Rectal smooth muscle tissue (tissue), 1 donor: ENCODE measurements around the gene CALML5.

Source experiments
- H3K27ac ChIP-seq: one replicate; pipeline ENCODE4 v1.7.0; 2013; ENCODE audit warnings: low read depth, low read length, inconsistent platforms
- H3K27me3 ChIP-seq: one replicate; pipeline ENCODE4 v1.7.0; 2013; ENCODE audit warnings: low read length; ENCODE audit not compliant: control insufficient read depth, insufficient read depth
- H3K36me3 ChIP-seq: one replicate; pipeline ENCODE4 v1.7.0; 2013; ENCODE audit warnings: low read length; ENCODE audit not compliant: control insufficient read depth, insufficient read depth
- H3K4me1 ChIP-seq: one replicate; pipeline ENCODE4 v1.7.0; 2013; ENCODE audit warnings: low read length; ENCODE audit not compliant: control insufficient read depth, insufficient read depth
- H3K4me3 ChIP-seq: one replicate; pipeline ENCODE4 v1.7.0; 2013; ENCODE audit warnings: low read length
- H3K9ac ChIP-seq: one replicate; pipeline ENCODE4 v1.7.0; 2013; ENCODE audit warnings: low read length

CALML5 gene

DNA sequence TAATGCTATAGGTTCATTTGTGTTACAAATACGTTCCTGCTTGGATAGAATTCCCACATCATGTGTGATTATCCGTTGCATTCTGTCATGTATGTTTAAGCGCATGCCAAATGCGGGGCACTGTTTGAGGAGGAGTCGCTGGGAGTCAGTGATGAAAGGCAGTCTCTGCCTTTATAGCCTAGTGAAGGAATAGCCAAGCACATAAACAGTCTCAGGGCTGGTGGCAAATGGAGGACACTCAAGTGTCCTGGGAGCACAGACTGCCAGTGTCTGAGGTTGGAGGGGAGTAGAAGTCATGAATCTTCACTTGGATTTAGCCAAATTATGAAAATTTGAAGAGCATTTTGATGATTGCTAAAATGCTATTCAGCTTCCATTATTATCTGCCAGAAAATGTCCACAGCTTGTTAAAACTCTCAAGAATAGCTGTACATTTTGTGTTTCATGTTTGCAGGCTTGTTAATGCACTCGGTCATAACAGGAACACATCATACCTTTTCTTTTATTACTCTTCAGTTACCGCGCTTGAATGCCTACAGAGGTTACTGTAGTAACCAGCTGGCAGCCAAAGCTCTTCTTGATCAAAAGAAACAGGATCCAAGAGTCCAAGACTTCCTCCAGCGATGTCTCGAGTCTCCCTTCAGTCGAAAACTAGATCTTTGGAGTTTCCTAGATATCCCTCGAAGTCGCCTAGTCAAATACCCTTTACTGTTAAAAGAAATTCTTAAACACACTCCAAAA is 45.5 kb downstream of the CALML5 start:
- no peak overlapping the region for H3K9ac ChIP-seq
- peaks cover 20% of the 10 kb centered on the region for H3K4me1 ChIP-seq
- H3K36me3 ChIP-seq, result peaks cover 32% of the 10 kb centered on the region
- H3K27ac ChIP-seq, result peak overlapping the region; percentile 73
- no peak overlapping the region for H3K4me3 ChIP-seq
- H3K27me3 ChIP-seq, result no peaks in the 10 kb centered on the region

DNA sequence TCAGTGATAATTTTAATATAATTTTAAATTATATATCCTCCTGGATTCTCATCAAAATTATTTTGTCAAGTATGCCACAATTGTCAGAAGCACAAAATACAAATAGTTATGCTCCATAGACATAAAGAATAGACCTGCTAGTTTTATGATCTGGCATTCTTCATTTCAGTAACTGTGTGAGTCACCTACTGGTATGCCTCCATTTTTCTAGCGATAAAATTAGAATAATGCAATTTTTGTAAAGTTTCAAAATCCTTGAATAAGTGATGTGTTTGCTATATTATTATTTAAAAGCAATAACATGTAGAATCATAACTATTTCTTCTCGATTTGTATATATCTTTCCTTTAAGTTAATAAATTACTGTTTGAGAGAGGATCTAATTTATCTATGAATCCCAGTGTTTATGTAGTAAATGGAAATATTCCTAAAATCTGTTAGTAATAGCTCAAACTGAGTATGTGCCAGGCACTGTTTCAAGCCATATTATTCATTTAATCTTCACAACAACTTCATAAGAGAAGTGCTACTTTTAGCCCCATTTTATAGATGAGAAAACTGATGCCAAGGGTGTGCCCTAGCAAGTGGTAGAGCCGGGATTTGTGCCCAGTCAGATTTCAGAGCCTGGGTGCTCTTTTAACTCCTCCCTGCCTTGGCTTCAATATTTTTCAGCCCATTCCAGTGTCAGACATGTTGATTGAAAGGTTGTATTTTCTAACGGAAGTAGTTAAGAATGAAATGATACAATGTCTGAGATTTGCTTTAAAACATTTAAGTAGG is 48.6 kb downstream of the CALML5 start:
- Histone ChIP-seq H3K27me3 (peaks cover 2% of the 10 kb centered on the region), H3K4me3 (peak overlapping the region; percentile 19), H3K4me1 (peaks cover 24% of the 10 kb centered on the region), H3K36me3 (peaks cover 23% of the 10 kb centered on the region), H3K9ac (no peak overlapping the region), H3K27ac (peak overlapping the region; percentile 56)

DNA sequence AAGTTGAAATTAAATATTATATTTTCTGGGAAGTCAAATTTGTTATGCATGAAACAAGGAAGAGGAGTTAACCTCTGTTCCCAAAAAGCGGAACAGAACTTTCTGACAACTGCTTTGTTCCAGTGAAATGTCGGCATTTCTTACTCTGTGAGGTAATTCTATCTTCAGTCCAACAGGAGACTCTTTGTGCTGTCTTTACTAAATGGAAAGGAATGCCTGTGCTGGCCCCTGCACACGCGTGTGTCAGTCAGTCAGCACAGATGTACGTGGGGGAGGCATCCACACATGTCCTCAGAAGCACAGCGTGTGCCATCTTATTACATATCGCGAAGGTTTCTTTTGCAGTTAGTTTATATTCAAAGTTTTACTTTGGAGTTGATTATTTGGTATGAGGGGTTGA is 49.5 kb downstream of the CALML5 start:
- peak overlapping the region; percentile 47 for H3K4me3 ChIP-seq
- H3K4me1 ChIP-seq, result peaks cover 24% of the 10 kb centered on the region
- H3K27me3 ChIP-seq, result peaks cover 2% of the 10 kb centered on the region
- no peak overlapping the region for H3K9ac ChIP-seq
- peak overlapping the region; percentile 44 for H3K27ac ChIP-seq
- peaks cover 21% of the 10 kb centered on the region for H3K36me3 ChIP-seq

DNA sequence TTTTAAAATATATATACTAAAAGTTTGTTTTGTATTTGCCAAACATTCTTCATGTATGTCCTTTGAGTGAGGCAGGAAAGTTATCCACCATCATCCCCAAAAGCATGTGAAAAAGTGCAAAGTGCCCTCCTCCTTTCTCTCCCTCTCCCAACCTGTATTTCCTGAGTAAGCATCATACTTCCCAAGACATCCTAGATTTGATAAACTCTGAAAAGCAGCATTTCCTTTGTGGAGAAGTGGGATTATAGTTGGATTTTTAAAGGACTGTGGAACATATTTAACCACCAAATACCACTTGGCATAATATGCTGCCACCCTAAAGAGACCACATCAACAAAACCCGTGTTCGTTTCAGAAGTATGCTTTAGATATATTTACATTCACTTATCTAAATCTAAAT is 50.1 kb downstream of the CALML5 start:
- H3K27me3 ChIP-seq, result peaks cover 2% of the 10 kb centered on the region
- H3K4me3 ChIP-seq, result peak overlapping the region; percentile 44
- H3K36me3 ChIP-seq, result peaks cover 15% of the 10 kb centered on the region
- peak overlapping the region; percentile 44 for H3K27ac ChIP-seq
- H3K4me1 ChIP-seq, result peaks cover 24% of the 10 kb centered on the region
- H3K9ac ChIP-seq, result no peak overlapping the region
